A549 (cell line): ENCODE data around the gene XRCC4. TPM values are rescaled to one million over a fixed set of nuclear protein-coding genes. Genes with fewer than 3 reads are reported as not detected.

Source experiments
- BHLHE40 ChIP-seq: IDR thresholded peaks from 2 replicates; pipeline ENCODE4 v1.6.1; 2012; ENCODE audit warnings: low read depth, low read length, inconsistent platforms
- CBX2 ChIP-seq: fragments of 200-600 bp; sonication (generic); IDR thresholded peaks from 2 replicates; pipeline ENCODE4 v1.6.1; 2016; ENCODE audit warnings: low read depth, mild to moderate bottlenecking, borderline replicate concordance
- CEBPB ChIP-seq, 2 experiments: fragments of >200 bp in 1 of 2; sonication (Bioruptor Twin) in 1 of 2; formaldehyde crosslinking in 1 of 2; IDR thresholded peaks; 2 replicates each; pipeline ENCODE4 v1.6.1; 2012 to 2016
- CTCF ChIP-seq: fragments of >200 bp; sonication (Bioruptor Twin); formaldehyde crosslinking; IDR thresholded peaks from 3 replicates; pipeline ENCODE4 v1.5.1; 2016
- E2F6 ChIP-seq: IDR thresholded peaks from 2 replicates; pipeline ENCODE4 v1.6.1; 2012; ENCODE audit warnings: low read depth, borderline replicate concordance
- EHF ChIP-seq: fragments of 250-450 bp; sonication (Bioruptor Pico); IDR thresholded peaks from 2 replicates; pipeline ENCODE4 v1.5.0; 2020; ENCODE audit warnings: mild to moderate bottlenecking
- EP300 ChIP-seq, 2 experiments: fragments of >200 bp; sonication (Bioruptor Twin); formaldehyde crosslinking; IDR thresholded peaks; 2 replicates in 1 of 2; 3 replicates in 1 of 2; pipeline ENCODE4 v1.6.1; 2016 to 2017
- FOSL2 ChIP-seq, 2 experiments: fragments of 450-650 bp in 1 of 2; fragments of >200 bp in 1 of 2; sonication (Bioruptor Twin) in 1 of 2; formaldehyde crosslinking; IDR thresholded peaks; 2 replicates each; pipeline versions ENCODE4 v1.5.0 to v1.6.1; 2016 to 2020; ENCODE audit warnings: mild to moderate bottlenecking in 1 of 2, moderate library complexity in 1 of 2
- GATA3 ChIP-seq: IDR thresholded peaks from 2 replicates; pipeline ENCODE4 v1.6.1; 2012; ENCODE audit warnings: borderline replicate concordance
- HMGXB4 ChIP-seq: fragments of 250-450 bp; sonication (Bioruptor Pico); IDR thresholded peaks from 2 replicates; pipeline ENCODE4 v1.5.0; 2021; ENCODE audit warnings: mild to moderate bottlenecking, moderate library complexity, borderline replicate concordance
- HOXA7 ChIP-seq: fragments of 250-450 bp; sonication (Bioruptor Pico); IDR thresholded peaks from 2 replicates; pipeline ENCODE4 v1.5.0; 2020; ENCODE audit warnings: mild to moderate bottlenecking, moderate library complexity
- JUN ChIP-seq, 2 experiments: fragments of >200 bp; sonication (Bioruptor Twin); formaldehyde crosslinking; IDR thresholded peaks; 2 replicates in 1 of 2; 3 replicates in 1 of 2; pipeline ENCODE4 v1.6.1; 2016 to 2017
- KDM1A ChIP-seq: fragments of 200-600 bp; sonication (generic); IDR thresholded peaks from 2 replicates; pipeline ENCODE4 v1.6.1; 2016; ENCODE audit warnings: low read depth, mild to moderate bottlenecking
- KDM5A ChIP-seq: fragments of 200-600 bp; sonication (generic); IDR thresholded peaks from 2 replicates; pipeline ENCODE4 v1.6.1; 2016; ENCODE audit warnings: antibody characterized with exemption, mild to moderate bottlenecking
- MAFK ChIP-seq: fragments of 450-650 bp; IDR thresholded peaks from 2 replicates; pipeline ENCODE4 v1.6.1; 2014; ENCODE audit not compliant: partially characterized antibody
- MYC ChIP-seq: IDR thresholded peaks from 2 replicates; pipeline ENCODE4 v1.6.1; 2012; ENCODE audit warnings: mild to moderate bottlenecking, inconsistent platforms, low read length, improper control_type of control experiment, borderline replicate concordance
- PHF8 ChIP-seq: fragments of 200-600 bp; sonication (generic); IDR thresholded peaks from 2 replicates; pipeline ENCODE4 v1.6.1; 2016; ENCODE audit warnings: low read depth, mild to moderate bottlenecking, antibody characterized with exemption, moderate library complexity, borderline replicate concordance
- RCOR1 ChIP-seq: fragments of 150-350 bp; IDR thresholded peaks from 2 replicates; pipeline ENCODE4 v1.6.1; 2014; ENCODE audit warnings: antibody characterized with exemption, low read length, low read depth
- RNF2 ChIP-seq: fragments of 200-600 bp; sonication (generic); IDR thresholded peaks from 2 replicates; pipeline ENCODE4 v1.6.1; 2016; ENCODE audit warnings: low read depth, mild to moderate bottlenecking, antibody characterized with exemption, moderate library complexity, borderline replicate concordance
- ZC3H11A ChIP-seq: fragments of 450-650 bp; IDR thresholded peaks from 2 replicates; pipeline ENCODE4 v1.6.1; 2014; ENCODE audit warnings: antibody characterized with exemption, mild to moderate bottlenecking
- ZFP36 ChIP-seq: fragments of 450-650 bp; IDR thresholded peaks from 2 replicates; pipeline ENCODE4 v1.6.1; 2014; ENCODE audit warnings: borderline replicate concordance; ENCODE audit not compliant: partially characterized antibody
- ZNF302 ChIP-seq: fragments of 250-450 bp; sonication (Bioruptor Pico); IDR thresholded peaks from 2 replicates; pipeline ENCODE4 v1.9.0; 2021; ENCODE audit warnings: inconsistent platforms, mild to moderate bottlenecking, moderate library complexity
- polyA plus RNA-seq, 4 experiments: library from polyadenylated mRNA; depleted of rRNA in 3 of 4; stranded (reverse); fragments of >200 nt; fragmentation: RNase III in 1 of 4; extraction: RNeasy Plus Mini Kit Qiagen cat#74134 plus additional on column Dnase treatment in 1 of 4; gene quantifications; 2 replicates in 3 of 4; 3 replicates in 1 of 4; pipeline ENCODE4 v1.2.3, GENCODE V29; 2011 to 2017
- TF ChIP-seq, protein P1 (sequence below): IDR thresholded peaks from 2 replicates; pipeline ENCODE4 v1.6.1; 2012
- TF ChIP-seq, protein P2 (sequence below): fragments of 450-650 bp; IDR thresholded peaks from 2 replicates; pipeline ENCODE4 v1.6.1; 2014; ENCODE audit warnings: antibody characterized with exemption

Gene XRCC4
- polyA plus RNA-seq, 2 of the 4 experiments (the other 2 are of a cell fraction): 14.3 to 14.8 TPM

DNA sequence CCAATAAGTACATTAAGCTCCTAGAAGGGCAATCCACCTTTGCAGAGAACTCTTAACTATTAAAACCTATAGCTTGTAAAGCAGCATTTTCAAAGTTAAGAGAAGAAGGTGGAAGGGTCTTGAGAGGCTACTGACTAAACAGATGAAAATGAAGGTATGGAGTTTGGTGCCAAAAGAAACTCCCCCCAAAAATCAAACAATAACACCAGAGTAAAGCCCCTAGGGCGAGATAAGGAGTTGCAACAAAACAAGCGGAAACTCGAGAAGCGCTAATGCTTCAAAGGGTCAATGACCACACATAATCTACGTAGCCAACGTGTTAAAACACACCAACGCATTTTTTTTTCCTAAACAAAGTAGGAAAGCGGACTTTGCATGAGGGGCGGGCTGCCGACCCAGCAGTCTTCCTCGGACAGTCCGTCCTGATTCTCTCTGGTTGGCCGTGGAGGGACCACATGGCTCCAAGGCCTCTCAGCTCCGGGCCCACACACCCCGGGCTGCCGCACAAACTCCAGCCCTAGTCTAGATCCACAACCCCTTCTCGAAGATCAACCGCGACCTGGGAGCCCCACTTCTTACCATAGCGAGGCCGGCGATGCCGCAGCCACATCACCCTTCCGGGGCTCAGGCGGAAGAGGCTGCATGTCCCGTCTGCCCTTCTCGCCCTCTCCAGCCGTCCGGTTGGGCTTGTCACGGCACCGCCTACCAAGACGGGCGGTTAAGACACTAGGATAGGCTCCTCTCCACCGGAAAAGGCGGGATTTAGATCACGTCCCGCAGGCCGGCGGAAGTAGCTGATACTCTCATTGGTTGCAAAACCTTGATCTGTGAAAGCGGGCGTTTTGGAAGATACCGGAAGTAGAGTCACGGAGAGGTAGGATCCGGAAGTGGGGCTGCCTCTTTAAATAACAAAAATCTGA, at the start of gene XRCC4, which contains the start of gene TMEM167A (continued):
- TF ChIP-seq ZC3H11A (no peak), ZFP36 (no peak), EHF (no peak), PHF8 (peak; percentile 71; the same call in 1 of the 2 replicates), ZNF302 (no peak), RCOR1 (no peak), HOXA7 (CRISPR knock-in tag) (no peak), CEBPB (IDR thresholded peaks at IDR 0.05) (peak in 1 of 2 experiments; percentile 75; a peak in 2 of 4 replicates), GATA3 (no peak), KDM1A (no peak), CBX2 (no peak), HMGXB4 (CRISPR knock-in tag) (no peak), KDM5A (no peak), CTCF (no peak), RNF2 (no peak), BHLHE40 (no peak), MYC (0 out of 2 replicates have a peak, but pooled peaks have one; percentile 31), E2F6 (no peak), EP300 (IDR thresholded peaks at IDR 0.05) (no peak), JUN (IDR thresholded peaks at IDR 0.05) (peak; percentile 27 to 53; a peak in 3 of 5 replicates), FOSL2 (IDR thresholded peaks at IDR 0.05) (no peak), FOSL2 (CRISPR knock-in tag; IDR thresholded peaks at IDR 0.05) (no peak), MAFK (no peak)
- TF ChIP-seq, protein P1, sequence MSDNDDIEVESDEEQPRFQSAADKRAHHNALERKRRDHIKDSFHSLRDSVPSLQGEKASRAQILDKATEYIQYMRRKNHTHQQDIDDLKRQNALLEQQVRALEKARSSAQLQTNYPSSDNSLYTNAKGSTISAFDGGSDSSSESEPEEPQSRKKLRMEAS: peak; percentile 74; the same call in 1 of the 2 replicates
- TF ChIP-seq, protein P2, sequence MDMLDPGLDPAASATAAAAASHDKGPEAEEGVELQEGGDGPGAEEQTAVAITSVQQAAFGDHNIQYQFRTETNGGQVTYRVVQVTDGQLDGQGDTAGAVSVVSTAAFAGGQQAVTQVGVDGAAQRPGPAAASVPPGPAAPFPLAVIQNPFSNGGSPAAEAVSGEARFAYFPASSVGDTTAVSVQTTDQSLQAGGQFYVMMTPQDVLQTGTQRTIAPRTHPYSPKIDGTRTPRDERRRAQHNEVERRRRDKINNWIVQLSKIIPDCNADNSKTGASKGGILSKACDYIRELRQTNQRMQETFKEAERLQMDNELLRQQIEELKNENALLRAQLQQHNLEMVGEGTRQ: peak; percentile 3; the same call in 1 of the 2 replicates
